ENCODE measurements around the gene SRP9. TPM values are rescaled to one million over a fixed set of nuclear protein-coding genes. Genes with fewer than 3 reads are reported as not detected.
"Not testable (repeated sequence)": the region's sequence is repeated elsewhere in the genome, so short reads cannot be mapped to it uniquely, and the experiment has no call there.

SRP9 gene
- total RNA-seq, 1 donor from 2014 or later: 232 TPM

- H3K4me3 Mint-ChIP-seq: no peak overlapping the region
- H3K27me3 Mint-ChIP-seq: no peaks in the 10 kb centered on the region
- peaks cover 13% of the 10 kb centered on the region for H3K4me1 Mint-ChIP-seq
- intact Hi-C loops (cut with micrococcal nuclease): loop anchor here (2.0 to 5.0 kb wide), 4 partner anchors 33 to 349 kb away; partner anchors contain the start of gene LBR
- DNase-seq: no peak
- H3K9me3 Mint-ChIP-seq: no peaks in the 10 kb centered on the region
- peaks cover 15% of the 10 kb centered on the region for H3K36me3 Mint-ChIP-seq (ENCODE audit: low read depth)
- no peak overlapping the region for H3K27ac Mint-ChIP-seq
Measured at GRCh38 chr1:225776294-225776693, 1.3 kb upstream of the SRP9 start.

- Mint-ChIP-seq H3K27me3 (no peaks in the 10 kb centered on the region), H3K4me1 (peaks cover 16% of the 10 kb centered on the region), H3K9me3 (no peaks in the 10 kb centered on the region), H3K27ac (no peak overlapping the region), H3K36me3 (ENCODE audit: low read depth) (peaks cover 16% of the 10 kb centered on the region), H3K4me3 (no peak overlapping the region)
- intact Hi-C loops (cut with micrococcal nuclease): loop anchor here (1.0 to 5.0 kb wide), 9 partner anchors 32 to 350 kb away; partner anchors contain the start of genes LBR, PYCR2 and SDE2
- no peak for DNase-seq
Measured at GRCh38 chr1:225777058-225777582, 506 bp upstream of the SRP9 start.

GRCh38 chr1:225778337-225778669 lies 677 bp downstream of the SRP9 start:
- intact Hi-C loops (cut with micrococcal nuclease): loop anchor here (1.0 to 5.0 kb wide), 5 partner anchors 119 to 351 kb away; partner anchors contain the start of genes H3-3A and LBR
- Mint-ChIP-seq H3K27ac (no peak overlapping the region), H3K27me3 (no peaks in the 10 kb centered on the region), H3K4me3 (no peak overlapping the region), H3K36me3 (ENCODE audit: low read depth) (peaks cover 23% of the 10 kb centered on the region), H3K9me3 (no peaks in the 10 kb centered on the region), H3K4me1 (peaks cover 23% of the 10 kb centered on the region)
- DNase-seq: no peak

- DNase-seq, H3K4me3 Mint-ChIP-seq, H3K9me3 Mint-ChIP-seq, H3K27me3 Mint-ChIP-seq: not testable (repeated sequence)
- H3K36me3 Mint-ChIP-seq (ENCODE audit: low read depth): peaks cover 30% of the 10 kb centered on the region
- H3K27ac Mint-ChIP-seq: peak overlapping the region; percentile 34
- intact Hi-C loops (cut with micrococcal nuclease): loop anchor here (1.0 to 5.0 kb wide), 4 partner anchors 9 to 352 kb away; partner anchors contain the start of gene LBR
- H3K4me1 Mint-ChIP-seq: peaks cover 27% of the 10 kb centered on the region
Measured at GRCh38 chr1:225779165-225779564, 1.5 kb downstream of the SRP9 start.

GRCh38 chr1:225780134-225780533 lies 2.5 kb downstream of the SRP9 start:
- intact Hi-C loops (cut with micrococcal nuclease): no loop called here
- no peaks in the 10 kb centered on the region for H3K9me3 Mint-ChIP-seq
- no peak overlapping the region for H3K27ac Mint-ChIP-seq
- H3K27me3 Mint-ChIP-seq: no peaks in the 10 kb centered on the region
- peak overlapping the region; percentile 62 for H3K4me3 Mint-ChIP-seq
- H3K4me1 Mint-ChIP-seq: peaks cover 25% of the 10 kb centered on the region
- DNase-seq: no peak
- H3K36me3 Mint-ChIP-seq (ENCODE audit: low read depth): peaks cover 32% of the 10 kb centered on the region

GRCh38 chr1:225780630-225781029 lies 3.0 kb downstream of the SRP9 start:
- H3K27ac Mint-ChIP-seq: no peak overlapping the region
- H3K4me1 Mint-ChIP-seq: peaks cover 25% of the 10 kb centered on the region
- intact Hi-C loops (cut with micrococcal nuclease): no loop called here
- H3K27me3 Mint-ChIP-seq: no peaks in the 10 kb centered on the region
- peaks cover 34% of the 10 kb centered on the region for H3K36me3 Mint-ChIP-seq (ENCODE audit: low read depth)
- no peaks in the 10 kb centered on the region for H3K9me3 Mint-ChIP-seq
- peak overlapping the region; percentile 13 for H3K4me3 Mint-ChIP-seq
- DNase-seq: no peak

- H3K36me3 Mint-ChIP-seq (ENCODE audit: low read depth): peaks cover 66% of the 10 kb centered on the region
- not testable (repeated sequence) for H3K27ac Mint-ChIP-seq, H3K4me3 Mint-ChIP-seq
Measured at GRCh38 chr1:225789142-225789541, 11.5 kb downstream of the SRP9 start.

GRCh38 chr1:225794954-225795353 lies 17.3 kb downstream of the SRP9 start:
- Mint-ChIP-seq H3K9me3 (no peaks in the 10 kb centered on the region), H3K27ac (no peak overlapping the region), H3K4me1 (peaks cover 3% of the 10 kb centered on the region), H3K4me3 (no peak overlapping the region), H3K27me3 (no peaks in the 10 kb centered on the region), H3K36me3 (ENCODE audit: low read depth) (peaks cover 36% of the 10 kb centered on the region)
- no peak for DNase-seq
- intact Hi-C loops (cut with micrococcal nuclease): no loop called here

More at GRCh38 chr1:225789142-225789541, 11.5 kb downstream of the SRP9 start:
- H3K9me3 Mint-ChIP-seq; H3K27me3 Mint-ChIP-seq; intact Hi-C loops (cut with micrococcal nuclease); DNase-seq; H3K4me1 Mint-ChIP-seq: not testable (repeated sequence)

- H3K27me3 Mint-ChIP-seq; H3K4me3 Mint-ChIP-seq; H3K4me1 Mint-ChIP-seq; DNase-seq; H3K9me3 Mint-ChIP-seq; intact Hi-C loops (cut with micrococcal nuclease); H3K27ac Mint-ChIP-seq: not testable (repeated sequence)
- peaks cover 27% of the 10 kb centered on the region for H3K36me3 Mint-ChIP-seq (ENCODE audit: low read depth)
Measured at GRCh38 chr1:225796097-225796496, 18.5 kb downstream of the SRP9 start.

- H3K4me1 Mint-ChIP-seq; H3K27ac Mint-ChIP-seq; DNase-seq; H3K36me3 Mint-ChIP-seq (ENCODE audit: low read depth); intact Hi-C loops (cut with micrococcal nuclease); H3K27me3 Mint-ChIP-seq; H3K4me3 Mint-ChIP-seq; H3K9me3 Mint-ChIP-seq: not testable (repeated sequence)
Measured at GRCh38 chr1:225801146-225801545, 23.5 kb downstream of the SRP9 start.

- peaks cover 8% of the 10 kb centered on the region for H3K4me1 Mint-ChIP-seq
- peaks cover 14% of the 10 kb centered on the region for H3K27me3 Mint-ChIP-seq
- H3K9me3 Mint-ChIP-seq: no peaks in the 10 kb centered on the region
- no peak for DNase-seq
- no peak overlapping the region for H3K4me3 Mint-ChIP-seq
- H3K36me3 Mint-ChIP-seq (ENCODE audit: low read depth): no peaks in the 10 kb centered on the region
- intact Hi-C loops (cut with micrococcal nuclease): no loop called here
- no peak overlapping the region for H3K27ac Mint-ChIP-seq
Measured at GRCh38 chr1:225806249-225806648, 28.6 kb downstream of the SRP9 start.

GRCh38 chr1:225806736-225807135 lies 29.1 kb downstream of the SRP9 start:
- peaks cover 19% of the 10 kb centered on the region for H3K27me3 Mint-ChIP-seq
- DNase-seq; H3K27ac Mint-ChIP-seq; H3K9me3 Mint-ChIP-seq; H3K4me3 Mint-ChIP-seq; H3K4me1 Mint-ChIP-seq; intact Hi-C loops (cut with micrococcal nuclease); H3K36me3 Mint-ChIP-seq (ENCODE audit: low read depth): not testable (repeated sequence)

- H3K27ac Mint-ChIP-seq: no peak overlapping the region
- H3K36me3 Mint-ChIP-seq (ENCODE audit: low read depth): no peaks in the 10 kb centered on the region
- peaks cover 22% of the 10 kb centered on the region for H3K27me3 Mint-ChIP-seq
- no peak for DNase-seq
- H3K4me3 Mint-ChIP-seq: no peak overlapping the region
- no peaks in the 10 kb centered on the region for H3K9me3 Mint-ChIP-seq
- H3K4me1 Mint-ChIP-seq: peaks cover 8% of the 10 kb centered on the region
- intact Hi-C loops (cut with micrococcal nuclease): loop anchor here (2.0 kb wide), 1 partner anchor 31 kb away; the partner anchor contains the start of gene SRP9
Measured at GRCh38 chr1:225808136-225808535, 30.5 kb downstream of the SRP9 start.

- intact Hi-C loops (cut with micrococcal nuclease): loop anchor here (2.0 to 5.0 kb wide), 3 partner anchors 33 to 72 kb away; partner anchors contain the start of genes SRP9 and TMEM63A
Measured at GRCh38 chr1:225809842-225810578, 32.4 kb downstream of the SRP9 start, which contains the start of gene EPHX1. Gene EPHX1, plus strand, starts transcription at chr1:225810124. Its CDS starts 18,606 bp downstream, at chr1:225828730.

More at GRCh38 chr1:225809842-225810578, 32.4 kb downstream of the SRP9 start, which contains the start of gene EPHX1:
- Mint-ChIP-seq H3K4me1 (peaks cover 8% of the 10 kb centered on the region), H3K36me3 (ENCODE audit: low read depth) (no peaks in the 10 kb centered on the region), H3K4me3 (peak within 1 kb of the TSS; percentile 90), H3K27me3 (peaks cover 22% of the 10 kb centered on the region), H3K9me3 (no peaks in the 10 kb centered on the region), H3K27ac (peak within 1 kb of the TSS; percentile 67)
- peak; percentile 94 for DNase-seq
